WERI-Rb-1 (cell line): ENCODE results near the gene SFXN5.
A peak's percentile ranks its signal among the peaks of the same experiment; 100 is the strongest.

ENCODE experiments used
- DNase-seq: peaks from one replicate; pipeline ENCODE4 v3.0.0-alpha.2; 2020
- H3K27ac ChIP-seq: fragments of 250-450 bp; sonication (Bioruptor Pico); 2 replicates; pipeline ENCODE4 v1.5.1; 2020; ENCODE audit warnings: mild to moderate bottlenecking, moderate library complexity
- H3K27me3 ChIP-seq: fragments of 250-450 bp; sonication (Bioruptor Pico); 2 replicates; pipeline ENCODE4 v1.5.1; 2021; ENCODE audit warnings: mild to moderate bottlenecking, low read depth, moderate library complexity; ENCODE audit not compliant: insufficient read depth, severe bottlenecking
- H3K36me3 ChIP-seq: fragments of 250-450 bp; sonication (Bioruptor Pico); 2 replicates; pipeline ENCODE4 v1.5.1; 2020; ENCODE audit warnings: mild to moderate bottlenecking, moderate library complexity
- H3K4me3 ChIP-seq: 2 replicates; pipeline ENCODE4 v1.5.1; 2011; ENCODE audit warnings: low read depth, mild to moderate bottlenecking, control low read depth, low read length
- H3K9me3 ChIP-seq: fragments of 250-450 bp; sonication (Bioruptor Pico); 2 replicates; pipeline ENCODE4 v1.5.1; 2021; ENCODE audit warnings: mild to moderate bottlenecking, moderate library complexity; ENCODE audit not compliant: severe bottlenecking
- TF ChIP-seq, protein P1 (sequence below): IDR thresholded peaks from 2 replicates; pipeline ENCODE4 v1.5.1; 2011; ENCODE audit warnings: low read depth, mild to moderate bottlenecking, control low read depth, inconsistent platforms, low read length

Gene SFXN5

DNA sequence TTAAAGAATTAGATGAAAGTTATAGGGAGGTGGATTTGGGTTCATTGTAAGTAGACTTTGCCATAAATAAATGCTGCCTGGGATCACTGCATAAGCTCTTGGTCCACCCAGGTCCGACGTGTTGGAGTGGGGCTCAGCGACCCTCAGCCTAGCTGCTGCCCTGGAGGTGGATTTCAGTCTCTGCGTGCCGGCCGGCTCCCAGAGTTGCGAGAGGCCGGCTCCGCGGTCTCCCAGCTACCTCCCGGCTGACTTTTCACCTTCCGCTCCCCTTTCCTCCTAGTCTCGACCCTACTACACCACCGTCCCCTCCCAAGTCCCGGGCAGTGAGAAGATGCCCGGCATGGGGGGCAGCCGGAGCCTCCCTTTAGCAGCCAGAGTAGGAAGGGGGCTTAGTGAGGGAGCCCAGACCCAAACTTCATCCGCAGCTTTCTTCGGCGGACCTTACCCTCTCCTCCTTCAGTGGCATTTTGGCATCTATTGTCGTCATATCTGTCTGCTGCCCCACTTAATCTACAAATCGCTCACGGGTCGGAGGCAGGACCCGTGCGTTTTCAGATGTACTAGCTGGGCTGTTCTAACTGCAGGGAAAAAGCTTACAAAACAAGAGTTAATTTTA, 146.1 kb downstream of the SFXN5 start:
- TF ChIP-seq, protein P1, sequence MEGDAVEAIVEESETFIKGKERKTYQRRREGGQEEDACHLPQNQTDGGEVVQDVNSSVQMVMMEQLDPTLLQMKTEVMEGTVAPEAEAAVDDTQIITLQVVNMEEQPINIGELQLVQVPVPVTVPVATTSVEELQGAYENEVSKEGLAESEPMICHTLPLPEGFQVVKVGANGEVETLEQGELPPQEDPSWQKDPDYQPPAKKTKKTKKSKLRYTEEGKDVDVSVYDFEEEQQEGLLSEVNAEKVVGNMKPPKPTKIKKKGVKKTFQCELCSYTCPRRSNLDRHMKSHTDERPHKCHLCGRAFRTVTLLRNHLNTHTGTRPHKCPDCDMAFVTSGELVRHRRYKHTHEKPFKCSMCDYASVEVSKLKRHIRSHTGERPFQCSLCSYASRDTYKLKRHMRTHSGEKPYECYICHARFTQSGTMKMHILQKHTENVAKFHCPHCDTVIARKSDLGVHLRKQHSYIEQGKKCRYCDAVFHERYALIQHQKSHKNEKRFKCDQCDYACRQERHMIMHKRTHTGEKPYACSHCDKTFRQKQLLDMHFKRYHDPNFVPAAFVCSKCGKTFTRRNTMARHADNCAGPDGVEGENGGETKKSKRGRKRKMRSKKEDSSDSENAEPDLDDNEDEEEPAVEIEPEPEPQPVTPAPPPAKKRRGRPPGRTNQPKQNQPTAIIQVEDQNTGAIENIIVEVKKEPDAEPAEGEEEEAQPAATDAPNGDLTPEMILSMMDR, result no peak
- peaks cover 23% of the 10 kb centered on the region for H3K36me3 ChIP-seq
- no peak for DNase-seq
- H3K27ac ChIP-seq, result no peak overlapping the region
- no peaks in the 10 kb centered on the region for H3K9me3 ChIP-seq
- no peak overlapping the region for H3K4me3 ChIP-seq
- peaks cover 4% of the 10 kb centered on the region for H3K27me3 ChIP-seq

GRCh38 chr2:72924353-72925240, 146.9 kb downstream of the SFXN5 start:
- H3K9me3 ChIP-seq, result no peaks in the 10 kb centered on the region
- no peak overlapping the region for H3K27ac ChIP-seq
- peaks cover 8% of the 10 kb centered on the region for H3K27me3 ChIP-seq
- H3K36me3 ChIP-seq, result peaks cover 23% of the 10 kb centered on the region
- H3K4me3 ChIP-seq, result no peak overlapping the region
- peak; percentile 8 for DNase-seq
- TF ChIP-seq, protein P1, result no peak

GRCh38 chr2:72923833-72924352, 147.6 kb downstream of the SFXN5 start:
- no peak overlapping the region for H3K27ac ChIP-seq
- peaks cover 23% of the 10 kb centered on the region for H3K36me3 ChIP-seq
- peak; percentile 10 for DNase-seq
- H3K27me3 ChIP-seq, result peaks cover 16% of the 10 kb centered on the region
- no peaks in the 10 kb centered on the region for H3K9me3 ChIP-seq
- TF ChIP-seq, protein P1, result no peak
- H3K4me3 ChIP-seq, result no peak overlapping the region

GRCh38 chr2:72921853-72922252, 149.7 kb downstream of the SFXN5 start:
- peaks cover 22% of the 10 kb centered on the region for H3K36me3 ChIP-seq
- H3K4me3 ChIP-seq, result no peak overlapping the region
- H3K9me3 ChIP-seq, result peaks cover 2% of the 10 kb centered on the region
- no peak for DNase-seq
- H3K27me3 ChIP-seq, result peaks cover 23% of the 10 kb centered on the region
- H3K27ac ChIP-seq, result no peak overlapping the region
- TF ChIP-seq, protein P1, result no peak

- Histone ChIP-seq H3K9me3 (peaks cover 7% of the 10 kb centered on the region), H3K36me3 (peaks cover 19% of the 10 kb centered on the region), H3K27me3 (peaks cover 23% of the 10 kb centered on the region), H3K4me3 (no peak overlapping the region), H3K27ac (no peak overlapping the region)
- TF ChIP-seq, protein P1, result no peak
- DNase-seq, result no peak
Measured at GRCh38 chr2:72921088-72921851, 150.2 kb downstream of the SFXN5 start.
